ENCODE results near the gene USO1.
A peak's percentile ranks its signal among the peaks of the same experiment; 100 is the strongest.
"Not testable (repeated sequence)": the region's sequence is repeated elsewhere in the genome, so short reads cannot be mapped to it uniquely, and the experiment has no call there.

Gene USO1

DNA sequence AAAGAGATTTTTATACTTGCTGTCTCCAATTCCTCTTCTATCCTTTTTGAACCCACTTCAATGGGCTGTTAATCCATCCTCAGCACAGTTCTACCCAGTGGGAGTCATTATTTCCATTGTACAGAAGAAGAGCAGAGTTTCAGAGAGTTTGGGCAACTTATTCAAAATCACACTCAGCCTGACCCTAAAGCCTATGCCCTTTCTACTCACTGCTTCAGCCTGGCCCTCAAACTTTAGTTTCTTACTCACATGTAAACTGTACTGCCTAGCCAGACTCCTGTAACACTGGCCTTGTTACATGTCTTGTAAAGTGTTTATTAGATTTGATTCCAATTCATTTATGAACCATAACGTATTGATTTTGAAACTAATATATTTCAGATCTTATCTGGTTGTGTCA, 25.1 kb upstream of the USO1 start:
- Mint-ChIP-seq H3K27ac (peak overlapping the region; percentile 95), H3K4me3 (peak overlapping the region; percentile 65), H3K4me1 (peaks cover 20% of the 10 kb centered on the region), H3K36me3 (peaks cover 6% of the 10 kb centered on the region), H3K9me3 (no peaks in the 10 kb centered on the region)
- peak; percentile 79 for ATAC-seq
- no peak for DNase-seq (ENCODE audit: low spot score in 2 of 2)

DNA sequence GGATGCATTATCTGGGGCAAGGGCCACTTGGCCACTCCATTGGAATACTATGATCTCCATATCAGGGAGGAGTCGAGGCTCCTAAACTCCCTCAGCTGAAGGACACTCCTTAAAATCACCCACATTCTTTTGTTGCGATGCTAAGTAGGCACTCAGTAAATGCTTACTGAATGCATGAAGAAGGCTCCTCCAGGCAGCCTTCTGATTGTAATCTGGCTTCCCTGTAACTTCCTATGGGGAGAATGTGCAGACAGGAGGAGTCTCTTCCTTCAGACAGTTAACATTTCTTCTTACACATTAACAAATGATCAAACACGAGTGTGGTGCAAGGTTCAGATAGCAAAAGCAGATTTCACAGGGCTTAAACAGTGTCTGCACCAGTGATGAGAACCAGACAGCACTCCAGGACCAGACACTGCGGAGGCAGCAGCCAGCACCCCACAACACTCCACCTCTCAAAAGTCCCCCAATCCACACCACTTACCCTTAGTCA, 21.4 kb upstream of the USO1 start:
- no peak overlapping the region for H3K27ac Mint-ChIP-seq
- no peaks in the 10 kb centered on the region for H3K9me3 Mint-ChIP-seq
- DNase-seq (ENCODE audit: low spot score in 2 of 2): no peak
- H3K36me3 Mint-ChIP-seq: peaks cover 6% of the 10 kb centered on the region
- no peak for ATAC-seq
- H3K4me1 Mint-ChIP-seq: peaks cover 17% of the 10 kb centered on the region
- no peak overlapping the region for H3K4me3 Mint-ChIP-seq

DNA sequence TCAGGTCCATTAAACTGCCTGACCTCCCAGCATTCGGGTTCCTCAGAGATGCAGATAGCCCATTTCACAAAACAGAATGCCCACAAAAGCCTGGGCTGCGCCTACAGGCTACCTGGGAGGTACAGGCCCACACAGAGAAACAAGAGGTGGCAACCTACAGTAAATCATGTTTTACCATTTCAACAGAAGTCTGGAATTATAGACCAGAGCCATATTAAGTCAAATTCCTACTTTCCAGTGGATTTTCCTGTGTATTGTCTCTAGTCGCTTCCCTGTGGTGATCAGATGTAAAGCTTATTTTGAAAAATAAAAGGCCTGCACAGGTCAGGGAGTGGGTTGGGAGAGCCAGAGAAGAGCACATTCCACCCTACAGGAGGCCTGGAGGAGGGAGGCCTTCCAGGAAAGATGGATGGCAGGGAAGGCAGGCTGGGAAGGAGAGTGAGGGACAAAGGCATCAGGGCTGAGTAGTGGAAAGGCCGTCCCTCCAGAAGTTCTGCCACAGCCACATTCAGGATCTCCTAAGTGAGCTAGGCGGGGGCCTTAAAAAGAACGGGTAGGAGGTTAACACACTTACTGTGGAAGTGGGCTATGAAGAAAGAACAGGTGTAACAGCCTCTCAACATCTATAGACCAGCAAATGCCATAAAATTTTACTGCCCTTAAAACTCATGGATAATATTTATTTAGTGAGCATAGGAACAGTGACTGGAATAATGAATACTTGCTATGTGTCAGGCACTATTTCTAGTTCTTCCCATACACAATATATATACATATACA, 19.0 kb upstream of the USO1 start:
- Mint-ChIP-seq H3K36me3 (no peaks in the 10 kb centered on the region), H3K4me1 (no peaks in the 10 kb centered on the region), H3K9me3 (no peaks in the 10 kb centered on the region), H3K4me3 (no peak overlapping the region), H3K27ac (no peak overlapping the region)
- no peak for DNase-seq (ENCODE audit: low spot score in 2 of 2)
- ATAC-seq: no peak

DNA sequence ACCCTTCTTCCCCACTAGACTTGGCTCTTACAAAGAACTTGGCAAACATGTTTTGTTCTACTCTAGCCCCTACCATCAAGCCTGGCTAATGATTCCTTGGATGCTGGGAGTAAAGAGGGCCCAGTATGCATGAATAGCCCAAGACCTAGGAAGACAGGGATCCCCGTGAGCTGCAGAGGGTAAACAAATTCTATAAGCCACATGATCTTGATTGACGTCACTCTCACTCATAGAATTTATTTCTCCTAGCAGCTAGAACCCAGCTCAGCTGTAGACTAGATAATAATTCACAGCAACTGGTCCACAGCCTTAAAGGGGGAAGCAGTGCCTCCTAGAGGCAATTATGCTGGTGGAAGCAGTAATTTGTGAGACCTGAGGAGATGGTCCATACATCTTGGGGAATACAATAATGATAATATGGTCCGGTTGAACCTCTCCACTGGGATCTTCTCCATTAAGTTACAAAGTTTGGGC, 16.1 kb upstream of the USO1 start:
- H3K4me1 Mint-ChIP-seq: no peaks in the 10 kb centered on the region
- no peaks in the 10 kb centered on the region for H3K36me3 Mint-ChIP-seq
- no peak overlapping the region for H3K4me3 Mint-ChIP-seq
- ATAC-seq (peak; percentile 93), DNase-seq (ENCODE audit: low spot score in 2 of 2) (no peak)
- H3K27ac Mint-ChIP-seq: no peak overlapping the region
- H3K9me3 Mint-ChIP-seq: no peaks in the 10 kb centered on the region

- Mint-ChIP-seq H3K9me3 (no peaks in the 10 kb centered on the region), H3K36me3 (no peaks in the 10 kb centered on the region), H3K4me3 (no peak overlapping the region), H3K4me1 (no peaks in the 10 kb centered on the region), H3K27ac (no peak overlapping the region)
- no peak for ATAC-seq
- no peak for DNase-seq (ENCODE audit: low spot score in 2 of 2)
Measured at GRCh38 chr4:75710246-75710645, 14.1 kb upstream of the USO1 start.

GRCh38 chr4:75714011-75714410, 10.4 kb upstream of the USO1 start:
- Mint-ChIP-seq H3K36me3 (no peaks in the 10 kb centered on the region), H3K4me3 (no peak overlapping the region), H3K4me1 (no peaks in the 10 kb centered on the region), H3K27ac (no peak overlapping the region), H3K9me3 (no peaks in the 10 kb centered on the region)
- ATAC-seq (no peak), DNase-seq (ENCODE audit: low spot score in 2 of 2) (no peak)

- Mint-ChIP-seq H3K9me3 (no peaks in the 10 kb centered on the region), H3K4me1 (no peaks in the 10 kb centered on the region), H3K4me3 (no peak overlapping the region), H3K36me3 (no peaks in the 10 kb centered on the region), H3K27ac (no peak overlapping the region)
- ATAC-seq (no peak), DNase-seq (ENCODE audit: low spot score in 2 of 2) (no peak)
Measured at GRCh38 chr4:75714704-75715103, 9.7 kb upstream of the USO1 start.

- Mint-ChIP-seq H3K9me3 (no peaks in the 10 kb centered on the region), H3K36me3 (no peaks in the 10 kb centered on the region), H3K4me3 (no peak overlapping the region), H3K27ac (no peak overlapping the region), H3K4me1 (no peaks in the 10 kb centered on the region)
- DNase-seq (ENCODE audit: low spot score in 2 of 2): no peak
- ATAC-seq: no peak
Measured at GRCh38 chr4:75715105-75715799, 9.1 kb upstream of the USO1 start.

DNA sequence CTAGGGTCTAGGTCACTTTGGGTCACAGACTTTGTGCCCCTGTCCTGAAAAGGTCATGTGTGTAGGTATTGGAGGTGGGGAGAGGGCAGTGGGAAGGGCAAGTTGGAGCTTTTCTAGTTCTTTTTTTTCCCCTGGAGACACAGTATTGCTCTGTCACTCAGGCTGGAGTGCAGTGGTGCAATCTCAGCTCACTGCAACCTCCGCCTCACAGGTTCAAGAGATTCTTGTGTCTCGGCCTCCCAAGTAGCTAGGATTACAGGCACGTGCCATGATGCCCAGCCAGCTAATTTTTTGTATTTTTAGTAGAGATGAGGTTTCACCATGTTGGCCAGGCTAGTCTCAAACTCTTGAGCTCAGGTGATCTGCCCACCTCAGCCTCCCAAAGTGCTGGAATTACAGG, 8.3 kb upstream of the USO1 start:
- not testable (repeated sequence) for H3K4me1 Mint-ChIP-seq; H3K9me3 Mint-ChIP-seq; H3K36me3 Mint-ChIP-seq; H3K4me3 Mint-ChIP-seq; H3K27ac Mint-ChIP-seq; ATAC-seq; DNase-seq (ENCODE audit: low spot score in 2 of 2)

DNA sequence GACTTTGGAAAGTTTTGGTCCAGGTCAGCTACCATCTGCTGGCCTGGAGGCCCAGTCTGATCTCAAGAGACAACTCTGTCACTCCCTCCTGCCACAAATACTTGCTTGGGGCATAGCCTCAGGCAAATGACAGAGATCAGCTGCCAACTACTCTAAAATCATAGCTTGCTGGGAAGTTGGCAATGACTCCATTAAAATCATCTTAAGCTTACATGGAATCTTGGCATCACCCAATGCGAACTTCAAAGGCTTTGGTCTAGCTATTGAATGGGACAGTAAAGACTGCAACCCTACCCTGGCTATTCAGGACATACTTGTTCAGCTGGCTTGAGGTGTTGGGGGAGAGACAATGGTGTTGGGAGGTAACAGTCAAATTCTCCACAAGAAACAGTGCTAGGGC, 7.0 kb upstream of the USO1 start:
- ATAC-seq (no peak), DNase-seq (ENCODE audit: low spot score in 2 of 2) (no peak)
- Mint-ChIP-seq H3K9me3 (no peaks in the 10 kb centered on the region), H3K4me3 (no peak overlapping the region), H3K36me3 (no peaks in the 10 kb centered on the region), H3K27ac (no peak overlapping the region), H3K4me1 (no peaks in the 10 kb centered on the region)

GRCh38 chr4:75718529-75718928, 5.8 kb upstream of the USO1 start:
- Mint-ChIP-seq H3K4me3 (no peak overlapping the region), H3K36me3 (no peaks in the 10 kb centered on the region), H3K4me1 (peaks cover 9% of the 10 kb centered on the region), H3K27ac (no peak overlapping the region), H3K9me3 (no peaks in the 10 kb centered on the region)
- no peak for ATAC-seq
- no peak for DNase-seq (ENCODE audit: low spot score in 2 of 2)

- no peaks in the 10 kb centered on the region for H3K9me3 Mint-ChIP-seq
- peaks cover 25% of the 10 kb centered on the region for H3K36me3 Mint-ChIP-seq
- peak overlapping the region; percentile 100 for H3K27ac Mint-ChIP-seq
- H3K4me3 Mint-ChIP-seq: peak overlapping the region; percentile 99
- DNase-seq (ENCODE audit: low spot score in 2 of 2): no peak
- ATAC-seq: no peak
- H3K4me1 Mint-ChIP-seq: peaks cover 31% of the 10 kb centered on the region
Measured at GRCh38 chr4:75722417-75722816, 2.0 kb upstream of the USO1 start.

GRCh38 chr4:75723163-75724065, 963 bp upstream of the USO1 start:
- H3K9me3 Mint-ChIP-seq: no peaks in the 10 kb centered on the region
- peak overlapping the region; percentile 100 for H3K27ac Mint-ChIP-seq
- DNase-seq (ENCODE audit: low spot score in 2 of 2): no peak
- peak overlapping the region; percentile 99 for H3K4me3 Mint-ChIP-seq
- peaks cover 37% of the 10 kb centered on the region for H3K4me1 Mint-ChIP-seq
- H3K36me3 Mint-ChIP-seq: peaks cover 25% of the 10 kb centered on the region
- no peak for ATAC-seq

DNA sequence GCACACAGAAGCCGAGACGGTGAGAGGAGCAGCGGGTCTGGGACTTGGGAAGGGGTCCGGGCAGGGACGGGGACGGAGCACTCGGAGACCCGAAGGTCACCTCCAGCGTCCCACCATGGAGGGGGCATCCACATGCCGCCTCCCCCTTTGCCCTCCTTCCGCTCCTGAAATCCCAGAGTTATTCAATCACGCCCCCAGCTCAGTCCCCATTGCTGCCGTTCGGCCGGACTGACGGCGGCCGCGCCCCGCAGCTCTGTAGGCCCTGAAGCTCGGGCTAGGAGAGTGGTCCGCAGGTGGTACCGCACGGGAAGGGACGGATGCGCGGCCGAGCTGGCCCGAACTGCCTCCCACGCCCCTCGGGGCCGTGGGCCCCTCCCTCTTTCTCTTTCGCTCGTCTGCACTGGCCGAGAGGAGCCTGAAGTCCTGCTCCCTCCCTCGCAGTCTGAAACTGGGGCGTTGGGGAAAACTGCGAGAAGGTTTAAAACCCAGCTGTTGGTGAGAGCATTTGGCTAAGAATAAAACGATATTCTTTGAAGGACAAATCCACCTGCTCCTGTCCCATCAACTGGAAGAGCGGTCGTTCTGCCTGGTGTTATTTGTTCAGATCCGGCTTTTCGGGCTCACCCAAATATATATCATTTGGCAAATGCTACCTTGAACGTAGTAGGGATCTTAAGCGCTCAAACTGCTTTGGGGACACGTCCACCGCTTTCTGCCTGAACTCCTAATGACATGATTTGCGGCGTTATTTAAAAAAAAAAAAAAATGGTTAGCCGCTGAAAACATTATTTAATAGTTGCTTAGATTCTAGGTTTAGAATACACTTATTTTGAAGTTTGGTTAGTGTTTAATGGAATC, 719 bp downstream of the USO1 start:
- H3K36me3 Mint-ChIP-seq: peaks cover 25% of the 10 kb centered on the region
- ATAC-seq (peak; percentile 71), DNase-seq (ENCODE audit: low spot score in 2 of 2) (peak; percentile 45 to 84)
- H3K27ac Mint-ChIP-seq: peak overlapping the region; percentile 100
- peak overlapping the region; percentile 99 for H3K4me3 Mint-ChIP-seq
- H3K9me3 Mint-ChIP-seq: no peaks in the 10 kb centered on the region
- H3K4me1 Mint-ChIP-seq: peaks cover 44% of the 10 kb centered on the region
